Uterus (tissue), 4 donors: ENCODE measurements around the gene RNF123. TPM values are rescaled to one million over a fixed set of nuclear protein-coding genes. Genes with fewer than 3 reads are reported as not detected.

Source experiments
- DNase-seq, 2 donors: peaks; one replicate each; pipeline ENCODE4 v3.0.0-alpha.2; 2019 to 2020
- H3K27ac ChIP-seq, 2 donors: fragments of 200-600 bp; sonication (generic); 1 replicate in 1 of 2; 2 replicates in 1 of 2; pipeline ENCODE4 v1.5.1; 2016 to 2018
- H3K27me3 ChIP-seq, 2 donors: fragments of 200-600 bp; sonication (generic); one replicate each; pipeline ENCODE4 v1.5.1; 2018 to 2019; ENCODE audit warnings: control low read depth in 1 of 2
- H3K36me3 ChIP-seq, 2 donors: fragments of 200-600 bp; sonication (generic); one replicate each; pipeline ENCODE4 v1.5.1; 2019; ENCODE audit warnings: control low read depth in 1 of 2
- H3K4me1 ChIP-seq, 2 donors: fragments of 200-600 bp; sonication (generic); one replicate each; pipeline ENCODE4 v1.5.1; 2018 to 2019; ENCODE audit warnings: control low read depth in 1 of 2
- H3K4me3 ChIP-seq, 2 donors: fragments of 200-600 bp; sonication (generic); 1 replicate in 1 of 2; 2 replicates in 1 of 2; pipeline ENCODE4 v1.5.1; 2018 to 2019; ENCODE audit warnings: mild to moderate bottlenecking in 1 of 2
- H3K9me3 ChIP-seq, 2 donors: fragments of 200-600 bp; sonication (generic); one replicate each; pipeline ENCODE4 v1.5.1; 2019; ENCODE audit warnings: control low read depth in 1 of 2
- POLR2A ChIP-seq, 2 donors: fragments of 450-650 bp; IDR thresholded peaks; one replicate each; pipeline ENCODE4 v1.6.1; 2016; ENCODE audit warnings: antibody characterized with exemption in 2 of 2, mild to moderate bottlenecking in 1 of 2, moderate library complexity in 1 of 2
- intact Hi-C: fragments of 100-400 bp; cut with DNase I; formaldehyde crosslinking; loops from one replicate; pipeline ENCODE4 v1.15.1; 2023; ENCODE audit warnings: low total_unique reads
- total RNA-seq, 4 donors: library from RNA; depleted of rRNA in 3 of 4; stranded (reverse); fragments of >200 nt in 3 of 4; gene quantifications; one replicate each; pipeline versions ENCODE4 v1.1.0 to v1.2.4, GENCODE V29; 2014 to 2023
- TF ChIP-seq, protein P1 (sequence below), 4 experiments: fragments of 200-600 bp in 2 of 4; fragments of 450-650 bp in 2 of 4; sonication (generic) in 2 of 4; IDR thresholded peaks; one replicate each; pipeline ENCODE4 v1.5.1; 2016 to 2019; ENCODE audit warnings: antibody characterized with exemption in 4 of 4, mild to moderate bottlenecking in 2 of 4, moderate library complexity in 1 of 4
- donor health status: DM: yes; HTN: yes; CAD: no.

Gene RNF123
- total RNA-seq, 4 donors from 2014 or later, result 10.9 to 47.3 (median 25.3) TPM

DNA sequence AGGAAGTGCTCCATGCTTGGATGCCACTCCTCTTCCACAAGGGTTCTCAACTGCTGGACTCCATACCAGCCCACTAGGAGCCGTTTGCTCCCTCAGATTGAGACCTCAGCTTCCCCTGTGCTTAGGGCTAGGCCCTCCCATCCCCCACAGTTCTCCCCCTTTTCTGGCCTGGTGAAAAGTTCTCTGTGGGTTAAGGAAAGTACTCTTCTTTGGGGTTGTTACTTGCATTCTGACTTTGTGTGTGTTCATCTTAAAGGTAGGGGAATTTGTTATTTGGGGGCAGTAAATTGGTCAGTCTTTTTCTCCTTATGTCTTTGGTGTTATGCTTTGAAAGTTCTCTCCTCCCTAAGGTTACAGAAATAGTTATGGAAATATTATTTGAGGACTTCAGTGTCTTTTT, 39.2 kb upstream of the RNF123 start:
- no peak for TF ChIP-seq POLR2A (IDR thresholded peaks at IDR 0.05)
- TF ChIP-seq, protein P1, sequence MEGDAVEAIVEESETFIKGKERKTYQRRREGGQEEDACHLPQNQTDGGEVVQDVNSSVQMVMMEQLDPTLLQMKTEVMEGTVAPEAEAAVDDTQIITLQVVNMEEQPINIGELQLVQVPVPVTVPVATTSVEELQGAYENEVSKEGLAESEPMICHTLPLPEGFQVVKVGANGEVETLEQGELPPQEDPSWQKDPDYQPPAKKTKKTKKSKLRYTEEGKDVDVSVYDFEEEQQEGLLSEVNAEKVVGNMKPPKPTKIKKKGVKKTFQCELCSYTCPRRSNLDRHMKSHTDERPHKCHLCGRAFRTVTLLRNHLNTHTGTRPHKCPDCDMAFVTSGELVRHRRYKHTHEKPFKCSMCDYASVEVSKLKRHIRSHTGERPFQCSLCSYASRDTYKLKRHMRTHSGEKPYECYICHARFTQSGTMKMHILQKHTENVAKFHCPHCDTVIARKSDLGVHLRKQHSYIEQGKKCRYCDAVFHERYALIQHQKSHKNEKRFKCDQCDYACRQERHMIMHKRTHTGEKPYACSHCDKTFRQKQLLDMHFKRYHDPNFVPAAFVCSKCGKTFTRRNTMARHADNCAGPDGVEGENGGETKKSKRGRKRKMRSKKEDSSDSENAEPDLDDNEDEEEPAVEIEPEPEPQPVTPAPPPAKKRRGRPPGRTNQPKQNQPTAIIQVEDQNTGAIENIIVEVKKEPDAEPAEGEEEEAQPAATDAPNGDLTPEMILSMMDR (IDR thresholded peaks at IDR 0.05), result no peak
- H3K4me3 ChIP-seq, result no peak overlapping the region
- no peak overlapping the region for H3K27ac ChIP-seq
- no peaks in the 10 kb centered on the region for H3K27me3 ChIP-seq
- no peak for DNase-seq
- no peaks in the 10 kb centered on the region for H3K9me3 ChIP-seq
- intact Hi-C loops, result no loop called here
- H3K36me3 ChIP-seq, result no peaks in the 10 kb centered on the region
- H3K4me1 ChIP-seq, result no peaks in the 10 kb centered on the region

DNA sequence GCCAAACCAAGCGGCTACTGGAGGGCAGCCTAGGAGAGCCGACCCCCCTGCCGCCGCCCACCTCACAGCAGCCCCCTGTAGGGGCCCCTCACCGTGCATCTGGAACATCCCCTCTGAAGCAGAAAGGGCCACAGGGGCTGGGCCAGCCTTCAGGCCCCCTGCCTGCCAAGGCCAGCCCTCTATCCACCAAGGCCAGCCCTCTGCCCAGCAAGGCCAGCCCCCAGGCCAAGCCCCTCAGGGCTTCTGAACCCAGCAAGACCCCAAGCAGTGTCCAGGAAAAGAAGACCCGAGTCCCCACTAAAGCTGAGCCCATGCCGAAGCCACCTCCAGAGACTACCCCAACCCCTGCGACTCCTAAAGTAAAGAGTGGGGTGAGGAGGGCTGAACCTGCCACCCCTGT, 38.7 kb upstream of the RNF123 start:
- DNase-seq, result no peak
- Histone ChIP-seq H3K27ac (no peak overlapping the region), H3K27me3 (no peaks in the 10 kb centered on the region), H3K36me3 (no peaks in the 10 kb centered on the region), H3K9me3 (no peaks in the 10 kb centered on the region), H3K4me3 (no peak overlapping the region), H3K4me1 (no peaks in the 10 kb centered on the region)
- intact Hi-C loops, result no loop called here
- no peak for TF ChIP-seq POLR2A (IDR thresholded peaks at IDR 0.05)

DNA sequence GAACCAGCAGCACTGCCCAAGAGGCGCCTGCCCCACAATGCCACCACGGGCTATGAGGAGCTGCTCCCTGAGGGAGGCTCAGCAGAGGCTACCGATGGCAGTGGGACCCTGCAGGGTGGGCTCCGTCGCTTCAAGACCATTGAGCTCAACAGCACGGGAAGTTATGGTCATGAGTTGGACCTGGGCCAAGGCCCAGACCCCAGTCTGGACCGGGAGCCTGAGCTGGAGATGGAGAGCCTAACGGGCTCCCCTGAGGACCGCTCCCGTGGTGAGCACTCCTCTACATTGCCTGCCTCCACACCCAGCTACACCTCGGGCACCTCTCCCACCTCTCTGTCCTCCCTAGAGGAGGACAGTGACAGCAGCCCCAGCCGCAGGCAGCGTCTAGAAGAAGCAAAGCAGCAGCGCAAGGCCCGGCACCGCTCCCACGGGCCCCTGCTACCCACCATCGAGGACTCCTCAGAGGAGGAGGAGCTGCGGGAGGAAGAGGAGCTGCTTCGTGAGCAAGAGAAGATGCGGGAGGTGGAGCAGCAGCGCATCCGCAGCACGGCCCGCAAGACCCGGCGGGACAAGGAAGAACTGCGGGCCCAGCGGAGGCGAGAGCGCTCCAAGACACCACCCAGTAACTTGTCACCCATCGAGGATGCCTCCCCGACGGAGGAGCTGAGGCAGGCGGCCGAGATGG, 37.0 kb upstream of the RNF123 start:
- no peaks in the 10 kb centered on the region for H3K27me3 ChIP-seq
- intact Hi-C loops, result no loop called here
- TF ChIP-seq, protein P1 (IDR thresholded peaks at IDR 0.05), result no peak
- no peak for TF ChIP-seq POLR2A (IDR thresholded peaks at IDR 0.05)

DNA sequence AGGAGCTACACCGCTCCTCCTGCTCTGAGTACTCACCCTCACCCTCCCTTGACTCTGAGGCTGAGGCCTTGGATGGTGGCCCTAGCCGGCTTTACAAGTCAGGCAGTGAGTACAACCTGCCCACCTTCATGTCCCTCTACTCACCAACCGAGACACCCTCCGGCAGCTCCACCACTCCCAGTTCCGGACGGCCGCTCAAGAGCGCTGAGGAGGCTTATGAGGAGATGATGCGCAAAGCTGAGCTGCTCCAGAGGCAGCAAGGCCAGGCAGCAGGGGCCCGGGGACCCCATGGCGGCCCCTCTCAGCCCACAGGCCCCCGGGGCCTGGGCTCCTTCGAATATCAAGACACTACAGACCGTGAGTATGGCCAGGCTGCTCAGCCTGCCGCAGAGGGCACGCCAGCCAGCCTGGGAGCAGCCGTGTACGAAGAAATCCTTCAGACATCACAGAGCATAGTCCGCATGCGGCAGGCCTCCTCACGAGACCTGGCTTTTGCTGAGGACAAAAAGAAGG, 36.4 kb upstream of the RNF123 start:
- H3K27ac ChIP-seq, result no peak overlapping the region
- no peak overlapping the region for H3K4me3 ChIP-seq
- no peak for DNase-seq
- H3K36me3 ChIP-seq, result no peaks in the 10 kb centered on the region
- no peaks in the 10 kb centered on the region for H3K9me3 ChIP-seq
- TF ChIP-seq POLR2A (IDR thresholded peaks at IDR 0.05), result no peak
- TF ChIP-seq, protein P1 (IDR thresholded peaks at IDR 0.05), result no peak
- H3K27me3 ChIP-seq, result no peaks in the 10 kb centered on the region
- no peaks in the 10 kb centered on the region for H3K4me1 ChIP-seq
- intact Hi-C loops, result no loop called here

More for the DNA sequence above, 37.0 kb upstream of the RNF123 start:
- DNase-seq, result no peak
- Histone ChIP-seq H3K4me3 (no peak overlapping the region), H3K4me1 (no peaks in the 10 kb centered on the region), H3K36me3 (no peaks in the 10 kb centered on the region), H3K27ac (no peak overlapping the region), H3K9me3 (no peaks in the 10 kb centered on the region)

DNA sequence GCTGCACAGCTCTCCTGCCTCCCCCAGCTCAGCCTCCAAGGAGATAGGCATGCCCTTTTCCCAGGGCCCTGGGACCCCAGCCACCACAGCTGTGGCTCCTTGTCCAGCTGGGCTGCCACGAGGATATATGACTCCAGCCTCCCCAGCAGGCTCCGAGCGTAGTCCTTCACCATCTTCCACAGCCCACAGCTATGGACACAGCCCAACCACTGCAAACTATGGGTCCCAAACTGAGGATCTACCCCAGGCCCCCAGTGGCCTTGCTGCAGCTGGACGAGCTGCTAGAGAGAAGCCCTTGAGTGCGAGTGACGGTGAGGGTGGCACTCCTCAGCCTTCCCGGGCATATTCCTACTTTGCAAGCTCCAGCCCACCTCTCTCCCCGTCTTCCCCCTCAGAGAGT, 35.7 kb upstream of the RNF123 start:
- intact Hi-C loops, result no loop called here
- Histone ChIP-seq H3K27me3 (no peaks in the 10 kb centered on the region), H3K9me3 (no peaks in the 10 kb centered on the region), H3K4me1 (no peaks in the 10 kb centered on the region), H3K4me3 (no peak overlapping the region), H3K36me3 (no peaks in the 10 kb centered on the region), H3K27ac (no peak overlapping the region)
- TF ChIP-seq, protein P1 (IDR thresholded peaks at IDR 0.05), result no peak
- no peak for TF ChIP-seq POLR2A (IDR thresholded peaks at IDR 0.05)
- no peak for DNase-seq
